Stimulated activated CD4-positive, alpha-beta T cell treated with anti-CD3 and anti-CD28 coated beads, Interleukin-1b, Interleukin-23, amount 100 ng/mL, for 24 hours (primary cell): ENCODE measurements around the gene DENND1A.

Experiments used
- DNase-seq, 4 experiments: peaks; one replicate each; pipeline ENCODE4 v3.0.0-alpha.2; 2020; ENCODE audit warnings: low read depth in 4 of 4, low spot score in 1 of 4

The DENND1A gene

DNA sequence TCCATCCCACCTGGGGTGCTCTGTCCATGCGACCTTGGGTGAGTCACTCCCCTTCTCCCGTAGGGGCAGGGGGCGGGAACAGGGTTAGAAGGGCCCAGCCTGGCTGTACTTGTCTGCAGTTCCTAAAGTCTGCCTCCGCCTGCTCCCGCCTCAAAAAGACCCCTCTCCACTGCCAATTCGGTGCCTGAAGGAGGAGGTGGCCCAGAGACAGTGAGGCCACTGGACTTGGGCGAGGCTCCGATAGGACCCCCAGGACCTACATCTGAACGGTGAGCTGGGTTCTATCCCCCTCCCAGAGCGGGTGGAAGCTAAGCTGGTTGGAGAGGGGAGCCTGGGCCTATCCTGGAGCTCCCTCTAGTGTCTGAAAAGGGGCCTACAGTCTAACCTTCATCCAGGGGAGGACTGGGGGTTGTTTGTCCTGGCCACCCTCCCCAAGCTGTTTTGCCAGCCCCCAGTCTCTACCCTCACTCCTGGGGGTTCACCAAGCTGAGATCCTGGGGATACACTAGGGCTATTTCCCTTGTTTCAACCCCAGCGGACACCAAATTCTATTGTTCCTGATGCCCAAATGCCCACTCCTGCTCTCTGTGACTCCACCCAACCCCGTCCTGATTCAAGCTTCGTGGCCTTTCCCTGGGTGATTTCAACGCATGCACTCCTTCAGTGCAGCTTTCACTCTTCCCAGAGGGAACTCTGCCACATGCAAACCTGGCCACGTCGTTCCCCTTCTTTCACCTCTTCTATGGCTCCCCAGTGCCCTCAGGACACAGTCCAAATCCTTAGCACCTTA, 580.0 kb downstream of the DENND1A start:
- DNase-seq, result peak; percentile 40 to 64 (median 44)

DNA sequence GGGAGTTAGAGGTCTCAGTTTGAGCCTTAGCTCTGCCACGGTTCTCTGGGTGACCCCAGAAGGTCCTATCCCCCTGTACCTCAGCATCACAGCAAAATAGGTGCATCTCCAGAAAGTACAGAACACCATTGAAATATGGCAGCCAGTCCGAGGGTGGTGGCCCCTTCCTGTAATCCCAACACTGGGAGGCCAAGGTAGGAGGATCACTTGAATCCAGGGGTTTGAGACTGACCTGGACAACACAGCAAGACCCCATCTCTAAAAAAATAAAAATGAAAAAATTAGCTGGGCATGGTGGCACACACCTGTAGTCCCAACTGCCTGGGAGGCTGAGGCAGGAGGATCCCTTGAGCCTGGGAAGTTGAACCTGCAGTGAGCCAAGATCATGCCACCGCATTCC, 580.9 kb downstream of the DENND1A start:
- no peak for DNase-seq

DNA sequence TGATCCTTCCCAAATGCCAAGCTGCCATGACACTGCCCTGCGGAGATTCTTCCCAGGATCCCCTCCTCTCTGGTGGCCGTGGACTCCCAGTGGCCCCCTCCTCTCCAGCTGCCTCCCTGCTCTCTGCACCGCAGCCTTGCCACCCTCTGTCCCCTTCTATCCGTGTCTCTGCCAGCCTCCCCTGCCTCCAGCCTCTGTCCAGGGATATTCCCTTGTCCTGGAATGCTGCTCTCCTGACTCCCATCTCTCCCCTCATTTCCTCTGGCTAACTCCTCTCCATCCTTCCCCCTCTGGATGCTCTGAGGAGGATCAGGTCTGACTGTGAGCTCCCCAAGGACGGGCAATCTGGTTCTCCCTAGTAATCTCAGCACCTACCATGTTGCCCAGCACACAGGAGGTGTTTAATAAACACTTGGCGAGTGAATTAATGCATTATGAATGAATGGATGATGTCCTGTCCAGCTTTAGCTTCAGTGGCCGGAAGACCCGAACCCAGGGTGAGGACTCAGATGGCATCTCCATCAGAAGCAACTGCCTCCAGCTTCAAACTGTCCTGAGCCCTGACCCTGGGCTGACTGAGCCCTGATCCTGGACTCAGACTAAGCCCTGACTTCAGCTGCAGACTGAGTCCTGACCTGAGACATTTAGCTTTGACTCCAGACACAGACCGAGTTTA, 581.5 kb downstream of the DENND1A start:
- no peak for DNase-seq

DNA sequence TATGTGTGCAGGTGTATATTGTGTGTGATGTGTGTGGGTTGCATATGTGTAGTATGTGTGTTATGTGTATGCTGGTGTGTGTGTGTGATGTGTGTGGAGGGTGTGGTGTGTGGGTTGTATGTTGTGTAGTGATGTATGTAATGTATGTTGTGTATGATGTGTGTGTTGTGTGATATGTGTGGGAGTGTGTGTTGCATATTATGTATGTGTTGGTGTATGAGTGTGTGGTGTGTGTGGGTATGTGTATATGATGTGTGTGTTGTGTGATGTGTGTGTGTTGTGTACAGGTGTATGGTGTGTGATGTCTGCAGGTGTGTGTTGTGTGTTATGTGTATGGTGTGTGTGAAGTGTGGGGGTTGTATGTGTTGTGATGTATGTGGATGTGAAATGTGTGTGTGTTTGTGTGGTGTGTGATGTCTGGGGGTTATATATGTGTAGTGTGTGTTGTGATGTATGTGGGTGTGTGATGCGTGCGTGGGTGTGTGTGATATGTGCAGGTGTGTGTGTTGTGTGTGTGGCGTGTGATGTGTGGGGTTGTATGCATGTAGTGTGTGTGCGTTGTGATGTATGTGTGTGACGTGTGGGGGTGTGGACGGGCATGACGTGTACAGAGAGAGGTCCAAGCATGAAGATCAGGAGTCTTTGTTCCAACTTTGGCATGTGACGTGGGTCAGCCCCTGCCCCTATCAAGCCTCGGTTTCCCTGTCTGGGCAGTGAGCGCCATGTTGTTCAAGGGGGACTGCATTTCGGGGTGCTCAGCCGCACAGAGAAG, 582.5 kb downstream of the DENND1A start:
- DNase-seq, result no peak

DNA sequence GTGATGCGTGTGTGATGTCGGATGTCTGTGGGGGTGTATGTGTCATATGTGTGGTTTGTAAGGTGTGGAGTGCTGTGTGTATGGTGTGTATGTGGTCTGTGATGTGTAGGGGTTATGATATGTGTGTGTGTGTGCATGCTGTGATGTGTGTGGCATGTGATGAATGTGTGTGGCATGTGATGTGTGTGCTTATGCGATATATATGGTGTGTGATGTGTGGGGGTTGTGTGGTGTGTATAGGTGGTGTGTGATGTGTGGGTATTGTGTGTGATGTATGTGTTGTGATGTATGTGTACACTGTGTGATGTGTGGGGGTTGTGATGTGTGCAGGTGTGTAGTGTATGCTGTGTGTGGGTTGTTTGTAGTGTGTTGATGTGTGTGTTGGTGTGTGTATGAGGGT, 583.1 kb downstream of the DENND1A start:
- no peak for DNase-seq

DNA sequence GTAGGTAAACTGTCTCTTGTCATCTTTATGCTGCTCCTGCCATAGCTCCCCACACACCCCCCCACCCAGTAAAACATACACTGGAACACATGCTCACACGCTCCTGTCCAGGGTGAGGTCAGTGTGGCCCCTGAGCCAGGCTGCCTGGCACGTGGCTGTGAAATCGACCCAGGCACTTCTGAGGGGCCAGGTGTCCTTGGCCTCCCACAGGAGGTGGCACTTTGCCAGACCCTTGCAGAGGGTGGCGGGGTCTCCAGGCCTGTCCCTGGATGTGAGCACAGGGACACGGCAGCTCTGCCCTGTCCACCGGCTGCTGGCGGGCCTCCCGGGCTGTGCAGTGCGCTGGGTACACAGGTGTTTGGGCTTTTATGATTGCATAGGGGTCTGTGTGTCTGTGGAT, 583.9 kb downstream of the DENND1A start:
- DNase-seq, result no peak

DNA sequence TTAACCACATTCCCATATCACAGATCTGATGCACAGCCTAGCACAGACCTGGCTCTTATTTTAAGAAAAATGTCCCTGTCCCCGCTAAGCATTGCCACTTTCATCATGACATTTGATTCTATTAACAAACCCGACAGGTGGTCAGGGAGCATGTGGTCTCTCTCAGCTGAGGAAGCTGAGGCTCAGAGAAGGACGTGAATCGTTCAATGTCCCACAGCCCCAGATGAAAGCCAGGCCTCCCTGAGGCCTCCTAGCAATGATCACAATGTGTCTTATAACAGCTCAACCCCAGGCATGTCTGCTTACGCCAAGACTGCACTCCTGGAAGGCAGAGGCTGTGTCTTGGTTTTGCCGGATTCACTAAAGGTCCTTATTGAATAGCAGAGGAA, 584.4 kb downstream of the DENND1A start:
- DNase-seq, result no peak

DNA sequence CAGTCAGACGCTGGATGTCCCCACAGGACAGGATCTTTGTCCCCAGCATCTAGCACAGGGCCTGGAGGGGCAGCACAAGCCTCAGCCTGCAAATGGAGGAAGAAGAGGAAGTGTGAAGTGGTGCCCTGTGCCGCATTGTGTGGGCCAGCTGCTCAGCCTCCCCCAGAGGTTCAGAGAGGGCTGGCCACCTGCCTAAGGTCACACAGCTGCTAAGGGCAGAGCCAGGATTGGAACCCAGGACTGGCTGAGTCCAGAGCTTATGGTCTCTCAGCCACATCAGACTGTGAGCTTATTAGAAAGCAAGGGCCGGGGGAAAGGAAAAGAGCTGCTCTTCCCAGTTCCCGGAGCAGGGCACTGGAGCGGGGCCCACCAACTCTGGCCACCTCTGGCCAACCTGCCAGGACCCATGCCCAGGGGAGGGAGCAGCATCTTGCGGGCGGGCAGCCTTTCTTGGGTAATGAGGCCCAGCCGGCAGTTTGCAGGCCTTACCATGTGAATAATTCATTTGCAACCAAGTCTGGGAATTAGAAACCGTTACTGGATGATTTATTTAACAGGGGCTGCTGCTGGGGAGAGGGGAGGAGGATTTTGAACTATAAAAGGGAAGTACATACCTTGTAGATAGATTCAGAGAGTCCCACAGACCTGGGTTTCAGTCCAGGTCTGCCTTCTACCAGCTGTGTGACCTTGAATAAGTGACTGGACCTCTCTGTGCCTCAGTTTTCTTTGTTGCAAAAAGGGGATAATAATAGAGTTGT, 585.6 kb downstream of the DENND1A start:
- DNase-seq, result no peak

DNA sequence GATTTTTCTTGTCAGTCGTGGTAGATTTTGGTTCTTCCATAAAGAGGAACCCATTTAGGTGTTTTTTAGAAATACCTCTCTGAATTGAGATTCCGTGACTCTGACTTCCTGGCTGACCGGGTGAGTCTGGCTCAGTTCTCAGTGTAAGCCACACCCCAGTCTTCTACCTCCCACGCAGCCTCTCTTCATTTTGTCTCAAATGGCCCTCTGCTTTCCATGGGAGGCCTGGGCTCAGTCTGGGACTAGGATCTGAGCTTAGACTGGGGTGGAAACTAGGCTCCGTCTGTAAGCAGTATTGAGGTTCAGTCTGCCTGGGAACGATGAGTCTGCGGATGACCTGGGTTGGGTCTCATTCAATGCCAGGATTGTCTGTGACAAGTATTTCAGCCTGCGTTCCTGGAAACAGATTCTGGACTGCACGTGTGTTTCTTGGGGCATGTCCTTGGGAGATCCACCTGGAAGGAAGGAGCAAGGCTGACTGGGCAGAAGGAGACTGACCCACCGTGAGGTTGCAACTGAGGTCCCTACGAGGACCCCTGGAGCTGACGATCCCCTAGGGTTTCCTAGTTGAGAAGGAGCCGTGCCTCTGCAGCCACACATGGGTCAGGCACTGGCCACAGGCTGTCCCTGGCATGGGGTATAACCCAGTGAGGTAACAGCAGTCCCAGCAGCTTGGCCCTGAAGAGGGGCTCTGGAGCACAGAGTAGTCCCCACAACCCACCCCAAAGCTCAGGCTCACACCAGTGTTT, 586.3 kb downstream of the DENND1A start:
- no peak for DNase-seq

DNA sequence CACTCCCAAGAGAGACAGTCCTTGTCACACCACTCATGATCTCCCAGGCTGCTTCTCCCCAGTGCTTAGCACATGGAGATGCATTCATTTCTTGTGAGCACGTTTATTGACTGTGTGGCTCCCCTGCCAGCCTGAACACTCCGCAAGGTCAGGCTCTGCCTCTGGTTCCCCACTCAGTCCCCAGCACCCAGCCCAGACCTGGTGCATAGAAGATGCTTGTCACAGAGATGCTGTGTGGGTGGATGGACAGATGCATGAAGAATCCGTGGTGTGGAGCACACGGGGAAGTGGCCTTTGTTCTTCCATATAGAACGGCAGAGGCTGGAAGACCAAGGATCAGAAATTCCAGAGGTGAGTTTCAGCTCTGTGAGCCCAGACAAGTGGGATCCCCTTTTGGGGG, 587.7 kb downstream of the DENND1A start:
- DNase-seq, result no peak

DNA sequence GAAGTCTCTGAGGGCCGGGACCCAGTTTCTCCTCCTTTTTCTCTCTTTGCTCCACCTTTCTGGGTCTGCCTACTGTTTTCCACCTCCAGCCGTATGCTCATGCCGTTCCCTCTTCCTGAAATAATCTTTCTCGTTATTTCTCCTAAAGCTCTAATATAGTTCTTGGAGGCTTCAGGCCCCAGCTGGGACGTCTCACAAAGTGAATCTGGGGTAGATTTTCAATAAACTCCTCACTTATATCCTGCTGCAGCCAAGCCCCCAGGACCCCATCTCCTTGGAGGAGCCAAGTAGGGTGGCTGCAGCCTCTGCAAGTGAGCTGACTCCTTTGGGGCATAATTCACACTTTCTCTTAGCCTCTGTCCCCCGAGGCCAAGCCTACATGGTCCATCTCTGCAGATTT, 588.1 kb downstream of the DENND1A start:
- no peak for DNase-seq

DNA sequence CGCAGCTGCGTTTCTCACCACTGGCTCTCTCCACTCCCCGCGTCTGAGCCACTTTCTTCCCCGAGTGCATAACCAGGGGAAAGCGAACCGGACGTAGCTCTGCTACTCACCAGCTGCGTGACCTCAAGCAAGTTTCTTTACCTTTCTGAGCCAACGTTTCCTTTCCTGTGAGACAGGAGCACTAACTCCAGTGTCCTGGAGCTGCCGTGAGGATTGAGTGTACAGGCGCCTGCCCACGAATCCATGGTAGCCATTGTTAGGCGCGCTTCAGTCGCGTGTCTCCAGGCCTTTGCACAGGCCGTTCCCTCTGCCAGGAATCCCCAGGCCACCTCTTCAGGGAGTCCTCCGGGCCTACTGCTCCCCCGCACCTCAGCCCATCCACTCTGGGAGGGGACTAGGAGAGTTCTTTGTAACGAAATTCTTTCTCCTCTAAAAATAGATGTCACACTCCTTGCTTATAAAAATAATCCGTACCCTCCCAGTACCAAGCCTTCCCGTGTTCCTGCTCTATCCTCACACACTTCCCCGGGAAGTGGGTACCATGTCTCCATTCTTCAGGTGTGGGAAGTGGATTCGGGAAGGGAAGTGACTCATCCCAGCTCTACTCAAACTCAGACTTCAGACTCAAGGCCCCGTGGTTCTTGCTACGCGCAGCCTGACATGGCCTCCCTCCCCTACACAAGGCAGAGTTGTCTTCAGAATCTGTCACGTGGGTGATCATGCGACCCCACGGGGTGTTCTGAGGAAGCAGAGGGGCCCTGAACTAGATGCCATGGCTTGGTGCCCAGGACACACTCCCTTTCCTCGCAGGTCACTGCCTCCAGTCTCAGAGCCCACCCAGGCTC, 590.0 kb downstream of the DENND1A start:
- DNase-seq, result peak in 3 of 4 experiments; percentile 32 to 59 (median 51)

DNA sequence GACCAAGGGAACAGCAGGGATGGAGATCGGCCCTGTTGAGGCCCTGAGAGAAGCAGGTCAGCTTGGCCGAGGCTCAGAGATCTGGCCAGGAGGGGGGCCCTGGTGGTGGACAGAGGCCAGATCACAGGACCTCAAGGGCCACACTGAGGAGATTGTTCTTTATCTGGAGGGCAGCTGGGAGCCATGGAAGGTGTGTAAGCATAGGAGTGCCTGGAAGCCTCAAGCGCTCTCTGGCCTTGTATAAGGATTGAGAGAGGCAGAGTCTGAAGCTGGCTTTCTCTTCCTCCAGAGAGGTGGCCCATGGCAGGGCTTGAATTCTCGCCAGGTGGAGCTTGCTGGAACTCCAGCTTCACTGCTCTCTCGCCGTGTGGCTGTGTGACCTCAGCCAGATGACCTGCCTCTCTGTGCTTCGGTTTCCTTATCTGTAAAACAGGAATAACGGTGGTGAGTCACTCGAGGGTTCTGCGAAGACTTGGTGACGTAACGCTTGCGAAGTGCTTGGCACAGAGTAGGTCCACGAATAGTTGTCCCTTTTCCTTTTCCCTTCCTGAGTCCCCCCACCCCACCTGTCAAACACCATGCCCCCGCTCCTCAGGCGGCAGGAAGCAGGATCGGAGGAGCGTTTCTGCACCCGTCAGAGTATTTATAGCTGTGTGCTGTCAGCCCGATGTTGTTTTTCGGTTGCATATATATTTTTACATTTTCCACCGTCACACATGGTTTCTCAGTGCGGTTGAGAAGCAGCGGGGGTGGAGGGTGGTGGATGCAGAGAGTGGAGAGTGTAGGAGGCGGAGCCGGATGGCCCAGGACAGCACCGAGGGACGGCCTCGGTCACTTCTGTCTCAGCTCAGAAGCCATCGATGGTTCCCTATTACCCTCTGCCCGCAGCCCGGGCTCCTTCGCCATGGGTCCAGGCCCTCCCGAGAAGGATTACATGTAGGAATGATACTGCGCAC, 590.9 kb downstream of the DENND1A start:
- DNase-seq, result peak; percentile 27 to 74 (median 43)

DNA sequence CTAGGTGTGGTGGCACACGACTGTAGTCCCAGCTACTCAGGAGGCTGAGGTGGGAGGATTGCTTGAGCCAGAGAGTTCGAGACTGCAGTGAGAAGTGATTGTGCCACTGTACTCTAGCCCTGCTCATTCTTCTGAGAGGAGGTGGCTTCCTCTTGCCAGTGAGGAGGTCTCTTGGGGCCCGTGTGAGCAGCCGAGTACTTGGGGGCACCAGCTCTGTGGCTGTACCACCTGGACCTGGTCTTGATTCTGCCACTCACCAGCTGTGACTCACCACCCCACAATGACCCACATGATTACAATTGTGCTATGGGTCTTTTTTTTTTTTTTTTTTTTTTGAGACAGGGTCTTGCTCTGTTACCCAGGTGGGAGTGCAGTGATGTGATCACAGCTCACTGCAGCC, 592.0 kb downstream of the DENND1A start:
- DNase-seq, result no peak

DNA sequence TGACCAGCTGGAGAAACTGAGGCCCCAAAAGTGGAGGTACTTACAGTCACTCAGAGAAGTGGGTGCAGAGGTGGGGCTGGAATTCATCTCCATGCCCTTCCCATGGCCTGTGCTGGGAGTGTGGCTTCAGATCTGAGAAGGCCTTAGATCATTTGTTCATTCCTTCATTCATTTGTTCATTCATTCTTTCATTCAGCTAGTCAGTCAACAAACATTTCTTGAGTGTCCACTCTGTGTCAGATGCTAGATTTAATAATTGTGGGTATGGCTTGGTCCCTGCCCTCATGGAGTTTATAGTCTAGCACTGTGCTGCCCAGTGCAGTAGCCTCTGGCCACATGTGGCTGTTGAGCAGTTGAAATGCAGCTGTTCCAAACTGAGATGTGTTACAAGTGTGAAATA, 593.0 kb downstream of the DENND1A start:
- DNase-seq, result no peak

DNA sequence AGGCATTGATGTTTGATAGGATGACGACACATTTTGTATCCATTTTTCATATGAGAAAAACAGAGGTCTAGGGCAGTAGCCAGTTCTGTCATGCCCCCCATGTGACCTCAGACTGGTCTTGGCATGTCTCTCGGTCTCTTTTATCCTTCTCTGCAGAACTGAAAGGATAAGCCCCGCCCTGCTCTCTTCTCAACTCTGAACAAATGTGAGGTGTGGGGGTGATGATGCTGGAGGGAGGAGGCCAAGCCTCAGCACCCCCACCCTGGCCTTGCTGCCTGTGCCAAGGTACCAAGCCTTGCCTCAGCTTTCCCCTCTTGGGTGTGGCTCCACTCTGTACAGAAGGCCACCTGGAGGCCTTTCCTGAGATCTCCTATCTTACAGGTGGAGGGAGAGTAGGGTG, 593.5 kb downstream of the DENND1A start:
- DNase-seq, result no peak

DNA sequence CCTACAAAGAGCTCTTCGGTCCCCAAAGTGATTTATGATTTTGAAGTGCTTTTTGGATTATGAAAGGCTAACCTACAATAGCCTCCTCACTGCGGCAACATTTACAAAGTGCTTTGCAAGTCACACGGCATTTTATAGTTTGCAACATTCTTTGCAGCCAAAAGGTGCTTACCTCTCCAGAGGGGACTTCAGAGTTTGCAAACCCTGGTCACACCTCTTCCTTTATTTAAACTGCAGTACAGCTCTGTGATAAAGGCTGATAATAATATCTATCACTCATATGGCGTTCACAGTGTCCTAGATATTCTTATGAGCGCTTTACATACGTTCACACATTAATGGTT, 594.0 kb downstream of the DENND1A start:
- no peak for DNase-seq

DNA sequence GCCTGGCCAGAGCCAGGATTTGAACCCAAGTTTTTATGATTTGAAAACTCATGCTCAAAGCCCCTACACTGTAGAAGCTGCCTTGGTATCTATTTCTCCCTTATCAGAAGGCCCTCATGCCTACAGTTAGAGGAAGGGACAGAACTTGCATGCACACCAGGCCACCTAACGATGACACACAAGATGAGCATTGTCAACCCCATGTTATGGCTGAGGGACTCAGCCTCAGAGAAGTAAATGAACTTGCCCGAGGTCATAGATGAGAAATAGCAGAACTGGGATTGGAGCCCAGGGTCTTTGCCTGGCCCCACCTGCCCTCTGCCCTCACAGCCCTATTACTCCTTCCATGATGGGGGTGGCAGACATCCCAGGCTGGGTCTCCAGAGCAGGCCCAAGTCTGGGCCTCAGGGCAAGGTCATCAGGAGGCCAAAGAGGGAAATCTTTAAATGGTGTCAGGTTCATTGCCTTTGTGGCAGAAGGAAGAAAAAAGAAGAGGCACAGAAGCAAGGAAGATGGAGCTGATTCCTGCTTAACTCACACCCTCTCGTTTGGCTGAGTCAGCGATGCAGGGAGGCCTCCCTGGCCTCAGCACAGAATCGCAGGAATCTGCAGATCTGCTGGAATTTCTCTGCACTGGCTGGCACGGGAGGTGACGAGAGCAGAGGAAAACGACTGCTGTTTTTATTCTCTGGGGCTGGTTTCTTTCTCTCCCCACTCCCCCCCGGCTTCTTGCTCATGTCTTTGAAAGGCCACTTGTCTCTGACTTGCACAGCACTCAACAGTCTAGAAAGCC, 594.5 kb downstream of the DENND1A start:
- no peak for DNase-seq
